Endothelial cell of umbilical vein (primary cell): ENCODE results near the gene FAM193A. TPM values are rescaled to one million over a fixed set of nuclear protein-coding genes. Genes with fewer than 3 reads are reported as not detected.

ENCODE experiments used
- BruUV-seq: library from RNA; stranded (reverse); fragments of 400-500 nt; replicated peaks from 2 replicates; lab custom pipeline; 2021; lab: Mats Ljungman, UMichigan
- CTCF ChIA-PET: fragments of 300-600, 350-600 bp; sonication (Branson Sonifier 250); formaldehyde crosslinking; loops from one replicate; lab custom pipeline; 2021; ENCODE audit warnings: antibody characterized with exemption, inconsistent platforms; lab: Charles Lee
- POLR2A ChIA-PET: fragments of 300-600, 350-600 bp; sonication (Branson Sonifier 250); formaldehyde crosslinking; loops from one replicate; lab custom pipeline; 2021; ENCODE audit warnings: antibody characterized with exemption, inconsistent platforms; lab: Charles Lee
- DNase-seq: peaks from one replicate; pipeline ENCODE4 v3.0.0-alpha.2; 2011; ENCODE audit warnings: low read depth, low spot score
- FAIRE-seq: peaks from 2 replicates; lab custom pipeline; 2011; peaks lifted over from hg19 to GRCh38; lab: Jason Lieb, UNC
- H2AFZ ChIP-seq: 2 replicates; pipeline ENCODE4 v1.6.0; 2012; ENCODE audit warnings: low read depth, low read length, control low read depth, inconsistent platforms
- H3K27ac ChIP-seq: 2 replicates; pipeline ENCODE4 v1.5.1; 2011; ENCODE audit warnings: low read depth, mild to moderate bottlenecking, control low read depth, low read length, moderate library complexity; ENCODE audit not compliant: insufficient read depth
- H3K27me3 ChIP-seq, 2 experiments: 2 replicates each; pipeline versions ENCODE4 v1.6.0 to v1.6.1; 2011; ENCODE audit warnings: low read length in 2 of 2, mixed read lengths in 1 of 2; ENCODE audit not compliant: control insufficient read depth in 2 of 2, insufficient read depth in 2 of 2
- H3K36me3 ChIP-seq, 2 experiments: 2 replicates in 1 of 2; 3 replicates in 1 of 2; pipeline ENCODE4 v1.5.1; 2011; ENCODE audit warnings: low read length in 2 of 2, mild to moderate bottlenecking in 1 of 2, moderate library complexity in 1 of 2; ENCODE audit not compliant: control insufficient read depth in 2 of 2, insufficient read depth in 2 of 2; ENCODE audit errors: extremely low read depth in 1 of 2
- H3K4me1 ChIP-seq: 3 replicates; pipeline ENCODE4 v1.5.1; 2011; ENCODE audit warnings: mild to moderate bottlenecking, low read length; ENCODE audit not compliant: control insufficient read depth, insufficient read depth; ENCODE audit errors: extremely low read depth
- H3K4me2 ChIP-seq: 2 replicates; pipeline ENCODE4 v1.6.1; 2011; ENCODE audit warnings: low read length, control low read depth, mixed read lengths; ENCODE audit not compliant: insufficient read depth
- H3K4me3 ChIP-seq, 3 experiments: fragments of 200-600 bp in 1 of 3; sonication (generic), shearing (Covaris generic) in 1 of 3; replicated peaks in 1 of 3; 2 replicates each; pipeline ENCODE4 v1.5.1; 2011 to 2016; ENCODE audit warnings: control low read depth in 3 of 3, low read length in 3 of 3, mild to moderate bottlenecking in 2 of 3, inconsistent platforms in 1 of 3, low read depth in 1 of 3, moderate library complexity in 1 of 3; ENCODE audit not compliant: insufficient read depth in 1 of 3
- H3K79me2 ChIP-seq: 2 replicates; pipeline ENCODE4 v1.6.0; 2012; ENCODE audit warnings: low read length, inconsistent platforms; ENCODE audit not compliant: control insufficient read depth, insufficient read depth
- H3K9ac ChIP-seq: replicated peaks from 2 replicates; pipeline ENCODE3; 2011; ENCODE audit warnings: low read length, control low read depth; ENCODE audit not compliant: insufficient read depth; ENCODE audit errors: extremely low read depth
- H3K9me1 ChIP-seq: replicated peaks from 3 replicates; pipeline ENCODE4 v1.6.0; 2011; ENCODE audit warnings: mild to moderate bottlenecking, low read length; ENCODE audit not compliant: control insufficient read depth, insufficient read depth; ENCODE audit errors: extremely low read depth
- H3K9me3 ChIP-seq: replicated peaks from 2 replicates; pipeline ENCODE4 v1.5.1; 2012; ENCODE audit warnings: low read length, inconsistent platforms; ENCODE audit not compliant: control insufficient read depth, insufficient read depth
- H4K20me1 ChIP-seq: replicated peaks from 2 replicates; pipeline ENCODE3; 2011; ENCODE audit warnings: mild to moderate bottlenecking, low read length; ENCODE audit not compliant: control insufficient read depth, insufficient read depth; ENCODE audit errors: extremely low read depth
- CTCF ChIP-seq, 2 donors: IDR thresholded peaks; 1 replicate in 1 of 2; 2 replicates in 1 of 2; pipeline ENCODE4 v1.5.1; 2011; ENCODE audit warnings: low read length in 2 of 2, mild to moderate bottlenecking in 2 of 2, moderate library complexity in 2 of 2, control low read depth in 1 of 2, inconsistent platforms in 1 of 2, low read depth in 1 of 2; ENCODE audit not compliant: insufficient read depth in 1 of 2; ENCODE audit errors: extremely low read depth in 1 of 2
- EZH2 ChIP-seq: IDR thresholded peaks from 2 replicates; pipeline ENCODE4 v1.6.1; 2012; ENCODE audit warnings: borderline replicate concordance, low read depth, mild to moderate bottlenecking, moderate library complexity, low read length, inconsistent platforms; ENCODE audit not compliant: severe bottlenecking
- FOS ChIP-seq: IDR thresholded peaks from 2 replicates; pipeline ENCODE4 v1.6.1; 2011; ENCODE audit warnings: mild to moderate bottlenecking, low read length, moderate library complexity, borderline replicate concordance; ENCODE audit not compliant: insufficient read depth
- GATA2 ChIP-seq: IDR thresholded peaks from 2 replicates; pipeline ENCODE4 v1.7.0; 2011; ENCODE audit warnings: low read depth, mild to moderate bottlenecking, moderate library complexity, mixed read lengths, low read length; ENCODE audit not compliant: insufficient read length, insufficient read depth
- JUN ChIP-seq: IDR thresholded peaks from 2 replicates; pipeline ENCODE4 v1.6.1; 2011; ENCODE audit warnings: borderline replicate concordance, low read depth; ENCODE audit not compliant: insufficient read length, insufficient read depth
- MAX ChIP-seq: IDR thresholded peaks from 2 replicates; pipeline ENCODE4 v1.6.1; 2011; ENCODE audit not compliant: insufficient read depth, insufficient read length
- MYC ChIP-seq: IDR thresholded peaks from one replicate; pipeline ENCODE4 v1.6.1; 2011; ENCODE audit warnings: mild to moderate bottlenecking, low read depth, low read length
- POLR2A ChIP-seq: IDR thresholded peaks from 2 replicates; pipeline ENCODE4 v1.6.1; 2012; ENCODE audit warnings: low read depth, mild to moderate bottlenecking, control low read depth, low read length
- POLR2AphosphoS5 ChIP-seq: IDR thresholded peaks from 2 replicates; pipeline ENCODE4 v1.6.1; 2012; ENCODE audit warnings: low read depth, mild to moderate bottlenecking, control low read depth, low read length, moderate library complexity; ENCODE audit not compliant: insufficient read depth
- dilution Hi-C: fragments of 300-500 bp; cut with MboI; formaldehyde crosslinking; loops from one replicate; pipeline ENCODE4 v1.15.0; 2019; ENCODE audit warnings: low sequenced_read_pairs; ENCODE audit not compliant: extremely low pct_ligation_motif_present
- intact Hi-C: fragments of 100-400 bp; cut with micrococcal nuclease; formaldehyde crosslinking; loops from one replicate; pipeline ENCODE4 v1.10.0; 2022
- polyA plus RNA-seq, 4 experiments: library from polyadenylated mRNA; depleted of rRNA in 3 of 4; stranded (reverse) in 3 of 4; unstranded in 1 of 4; fragments of >200 nt; gene quantifications; 2 replicates each; pipeline versions ENCODE4 v1.2.1 to v1.2.3, GENCODE V29; 2011 to 2012; ENCODE audit warnings: missing spikeins in 1 of 4
- total RNA-seq: library from RNA; stranded (reverse); gene quantifications from 2 replicates; pipeline ENCODE4 v1.2.3, GENCODE V29; 2021

The FAM193A gene
- total and polyA plus RNA-seq, 2 donors (not counting 3 experiments of a cell fraction or from before 2014, with no cell fraction given): 12.3 to 32.1 TPM

- DNase-seq (no peak), FAIRE-seq (no peak)
- H3K4me1 ChIP-seq: peaks cover 9% of the 10 kb centered on the region
- H4K20me1 ChIP-seq: no peaks in the 10 kb centered on the region
- no peaks in the 10 kb centered on the region for H3K9me1 ChIP-seq
- no peak overlapping the region for H3K27ac ChIP-seq
- dilution Hi-C loops (no loop called here), intact Hi-C loops (loop anchor here (2.0 to 5.0 kb wide), 2 partner anchors 177 to 220 kb away; partner anchors contain the start of gene FAM193A)
- H3K36me3 ChIP-seq: peaks cover 0 to 1% of the 10 kb centered on the region in 2 experiments
- no peak overlapping the region for H3K4me2 ChIP-seq
- H3K4me3 ChIP-seq: no peak overlapping the region
- TF ChIP-seq POLR2A: no peak
- TF ChIP-seq EZH2: no peak
- TF ChIP-seq POLR2AphosphoS5: no peak
- no peak for TF ChIP-seq CTCF (IDR thresholded peaks at IDR 0.05; ENCODE audit: extremely low read depth in 1 of 2, insufficient read depth in 1 of 2, low read depth in 1 of 2, low read length in 2 of 2)
- TF ChIP-seq JUN: no peak
- no peak for TF ChIP-seq FOS
- no peak for TF ChIP-seq MYC
- TF ChIP-seq MAX: no peak
- no peak for TF ChIP-seq GATA2
- H2AFZ ChIP-seq: no peak overlapping the region
- ChIA-PET CTCF (no interaction called here), POLR2A (no interaction called here)
- no peak overlapping the region for H3K9ac ChIP-seq
- H3K9me3 ChIP-seq: no peaks in the 10 kb centered on the region
- H3K79me2 ChIP-seq: peaks cover 28% of the 10 kb centered on the region
- BruUV-seq: no TSS peak
- no peaks in the 10 kb centered on the region for H3K27me3 ChIP-seq
These were observed 221.0 kb downstream of the FAM193A start for GRCh38 chr4:2757426-2757825.
